Uterus (tissue), 2 donors: ENCODE measurements around the gene PCK2.

ENCODE experiments used
- POLR2A ChIP-seq, 2 donors: fragments of 450-650 bp; IDR thresholded peaks; one replicate each; pipeline ENCODE4 v1.6.1; 2016; ENCODE audit warnings: antibody characterized with exemption in 2 of 2, mild to moderate bottlenecking in 1 of 2, moderate library complexity in 1 of 2
- TF ChIP-seq, protein P1 (sequence below), 4 experiments: fragments of 200-600 bp in 2 of 4; fragments of 450-650 bp in 2 of 4; sonication (generic) in 2 of 4; IDR thresholded peaks; one replicate each; pipeline ENCODE4 v1.5.1; 2016 to 2019; ENCODE audit warnings: antibody characterized with exemption in 4 of 4, mild to moderate bottlenecking in 2 of 4, moderate library complexity in 1 of 4

DNA sequence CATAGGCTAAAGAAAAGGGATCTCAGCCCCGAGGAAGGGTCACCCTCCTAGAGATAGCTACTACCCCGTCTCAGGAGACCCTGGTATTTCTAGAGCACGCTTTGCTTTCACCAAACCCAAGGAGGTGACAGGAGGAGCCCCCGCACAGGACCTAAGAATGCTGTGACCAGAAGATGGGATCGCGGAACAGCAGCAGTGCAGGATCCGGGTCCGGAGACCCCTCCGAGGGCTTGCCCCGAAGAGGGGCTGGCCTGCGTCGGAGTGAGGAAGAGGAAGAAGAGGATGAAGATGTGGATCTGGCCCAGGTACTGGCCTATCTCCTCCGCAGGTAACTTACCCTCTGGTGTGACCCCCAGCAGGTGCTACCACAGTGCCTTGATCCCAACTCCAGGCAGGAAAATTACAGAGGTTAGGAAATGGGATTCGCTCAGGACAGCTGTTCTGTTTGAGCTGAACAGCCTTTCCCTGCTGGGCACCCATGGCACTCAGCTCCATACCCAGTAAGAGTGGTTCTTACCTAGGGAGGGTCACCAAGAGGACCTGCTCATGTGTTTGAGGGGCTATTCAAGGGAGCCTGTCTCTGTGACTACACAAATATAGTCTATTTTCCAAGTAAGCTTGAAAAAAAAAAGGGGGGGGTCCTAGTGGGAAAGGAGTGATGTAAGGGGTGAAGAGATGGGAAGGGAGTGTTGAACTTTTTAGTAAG, 21.5 kb downstream of the PCK2 start:
- TF ChIP-seq, protein P1, sequence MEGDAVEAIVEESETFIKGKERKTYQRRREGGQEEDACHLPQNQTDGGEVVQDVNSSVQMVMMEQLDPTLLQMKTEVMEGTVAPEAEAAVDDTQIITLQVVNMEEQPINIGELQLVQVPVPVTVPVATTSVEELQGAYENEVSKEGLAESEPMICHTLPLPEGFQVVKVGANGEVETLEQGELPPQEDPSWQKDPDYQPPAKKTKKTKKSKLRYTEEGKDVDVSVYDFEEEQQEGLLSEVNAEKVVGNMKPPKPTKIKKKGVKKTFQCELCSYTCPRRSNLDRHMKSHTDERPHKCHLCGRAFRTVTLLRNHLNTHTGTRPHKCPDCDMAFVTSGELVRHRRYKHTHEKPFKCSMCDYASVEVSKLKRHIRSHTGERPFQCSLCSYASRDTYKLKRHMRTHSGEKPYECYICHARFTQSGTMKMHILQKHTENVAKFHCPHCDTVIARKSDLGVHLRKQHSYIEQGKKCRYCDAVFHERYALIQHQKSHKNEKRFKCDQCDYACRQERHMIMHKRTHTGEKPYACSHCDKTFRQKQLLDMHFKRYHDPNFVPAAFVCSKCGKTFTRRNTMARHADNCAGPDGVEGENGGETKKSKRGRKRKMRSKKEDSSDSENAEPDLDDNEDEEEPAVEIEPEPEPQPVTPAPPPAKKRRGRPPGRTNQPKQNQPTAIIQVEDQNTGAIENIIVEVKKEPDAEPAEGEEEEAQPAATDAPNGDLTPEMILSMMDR (IDR thresholded peaks at IDR 0.05), result no peak
- no peak for TF ChIP-seq POLR2A (IDR thresholded peaks at IDR 0.05)
